ENCODE measurements around the gene PTTG2. TPM values are rescaled to one million over a fixed set of nuclear protein-coding genes. Genes with fewer than 3 reads are reported as not detected.

Gene PTTG2
- total RNA-seq, 1 experiment from 2014 or later = not detected

DNA sequence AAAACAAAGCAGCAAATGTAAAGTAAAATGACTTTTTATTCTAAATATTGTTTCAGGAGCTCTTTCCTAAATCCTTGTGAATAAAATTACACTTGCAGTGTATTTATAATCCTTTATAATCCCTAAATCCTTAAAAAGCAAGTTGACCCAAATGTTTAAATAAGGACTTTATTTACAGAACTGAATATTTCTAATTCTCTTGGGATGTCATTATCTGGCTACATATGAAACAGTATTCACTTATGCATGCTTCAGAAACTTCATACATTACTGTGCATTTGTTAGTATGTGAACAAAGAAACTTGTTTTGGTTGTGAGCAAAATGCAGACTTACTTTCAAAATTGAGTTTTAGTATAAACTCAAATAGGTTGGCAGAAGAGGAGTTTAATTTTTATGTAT lies 49.2 kb downstream of the PTTG2 start:
- no peak for DNase-seq
- Mint-ChIP-seq H3K4me3 (ENCODE audit: low read depth, unreplicated experiment) (no peak overlapping the region), H3K4me1 (ENCODE audit: low read depth, unreplicated experiment) (no peaks in the 10 kb centered on the region), H3K36me3 (ENCODE audit: insufficient read depth, unreplicated experiment) (no peaks in the 10 kb centered on the region), H3K9me3 (ENCODE audit: low read depth, unreplicated experiment) (no peaks in the 10 kb centered on the region), H3K27ac (ENCODE audit: unreplicated experiment) (no peak overlapping the region), H3K27me3 (ENCODE audit: unreplicated experiment) (no peaks in the 10 kb centered on the region)
- CTCF ChIA-PET = no interaction called here
- intact Hi-C loops (cut with micrococcal nuclease; ENCODE audit: unreplicated experiment) = no loop called here
- TF ChIP-seq, protein P1, sequence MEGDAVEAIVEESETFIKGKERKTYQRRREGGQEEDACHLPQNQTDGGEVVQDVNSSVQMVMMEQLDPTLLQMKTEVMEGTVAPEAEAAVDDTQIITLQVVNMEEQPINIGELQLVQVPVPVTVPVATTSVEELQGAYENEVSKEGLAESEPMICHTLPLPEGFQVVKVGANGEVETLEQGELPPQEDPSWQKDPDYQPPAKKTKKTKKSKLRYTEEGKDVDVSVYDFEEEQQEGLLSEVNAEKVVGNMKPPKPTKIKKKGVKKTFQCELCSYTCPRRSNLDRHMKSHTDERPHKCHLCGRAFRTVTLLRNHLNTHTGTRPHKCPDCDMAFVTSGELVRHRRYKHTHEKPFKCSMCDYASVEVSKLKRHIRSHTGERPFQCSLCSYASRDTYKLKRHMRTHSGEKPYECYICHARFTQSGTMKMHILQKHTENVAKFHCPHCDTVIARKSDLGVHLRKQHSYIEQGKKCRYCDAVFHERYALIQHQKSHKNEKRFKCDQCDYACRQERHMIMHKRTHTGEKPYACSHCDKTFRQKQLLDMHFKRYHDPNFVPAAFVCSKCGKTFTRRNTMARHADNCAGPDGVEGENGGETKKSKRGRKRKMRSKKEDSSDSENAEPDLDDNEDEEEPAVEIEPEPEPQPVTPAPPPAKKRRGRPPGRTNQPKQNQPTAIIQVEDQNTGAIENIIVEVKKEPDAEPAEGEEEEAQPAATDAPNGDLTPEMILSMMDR (IDR thresholded peaks at IDR 0.05; ENCODE audit: unreplicated experiment) = no peak
- BruUV-seq (replicated peaks) = no TSS peak

- Mint-ChIP-seq H3K27ac (ENCODE audit: unreplicated experiment) (no peak overlapping the region), H3K27me3 (ENCODE audit: unreplicated experiment) (no peaks in the 10 kb centered on the region), H3K36me3 (ENCODE audit: insufficient read depth, unreplicated experiment) (no peaks in the 10 kb centered on the region), H3K4me3 (ENCODE audit: low read depth, unreplicated experiment) (no peak overlapping the region), H3K9me3 (ENCODE audit: low read depth, unreplicated experiment) (no peaks in the 10 kb centered on the region), H3K4me1 (ENCODE audit: low read depth, unreplicated experiment) (no peaks in the 10 kb centered on the region)
- DNase-seq = no peak
- no TSS peak for BruUV-seq (replicated peaks)
- TF ChIP-seq, protein P1 (IDR thresholded peaks at IDR 0.05; ENCODE audit: unreplicated experiment) = no peak
- intact Hi-C loops (cut with micrococcal nuclease; ENCODE audit: unreplicated experiment) = no loop called here
- CTCF ChIA-PET = no interaction called here
Measured at GRCh38 chr4:38009949-38010348, 49.8 kb downstream of the PTTG2 start.

Other genes with a start within 250 kb of the PTTG2 start
- 27.1 and 33.0 TPM in 2 replicates for gene PGM2, start 133.7 kb upstream of the PTTG2 start, total RNA-seq (2022)
- gene TBC1D1, start 69.3 kb upstream of the PTTG2 start, total RNA-seq (2022) = 37.2 and 39.8 TPM in 2 replicates

Data from Calu3 (cell line).